A673 (cell line): Measurements from ENCODE around the gene COL4A2.

Experiments
- CTCF ChIP-seq: fragments of 300-800, 200-600 bp; sonication (generic); conservative IDR thresholded peaks from 2 replicates; pipeline ENCODE4 v1.5.1; 2017; ENCODE audit warnings: low read depth, mild to moderate bottlenecking, antibody characterized with exemption, low read length, moderate library complexity, mixed read lengths
- EZH2 ChIP-seq: fragments of 200-600 bp; sonication (generic); IDR thresholded peaks from 2 replicates; pipeline ENCODE4 v1.6.1; 2017; ENCODE audit warnings: borderline replicate concordance, low read depth, mild to moderate bottlenecking, mixed read lengths, antibody characterized with exemption, low read length; ENCODE audit not compliant: poor library complexity, severe bottlenecking

GRCh38 chr13:110509971-110510786 is 203.1 kb downstream of the COL4A2 start:
- TF ChIP-seq CTCF (no peak), EZH2 (no peak)
